ENCODE results near the gene HEY2. TPM values are rescaled to one million over a fixed set of nuclear protein-coding genes. Genes with fewer than 3 reads are reported as not detected.

Gene HEY2
- total RNA-seq, 2 experiments from 2014 or later = not detected

DNA sequence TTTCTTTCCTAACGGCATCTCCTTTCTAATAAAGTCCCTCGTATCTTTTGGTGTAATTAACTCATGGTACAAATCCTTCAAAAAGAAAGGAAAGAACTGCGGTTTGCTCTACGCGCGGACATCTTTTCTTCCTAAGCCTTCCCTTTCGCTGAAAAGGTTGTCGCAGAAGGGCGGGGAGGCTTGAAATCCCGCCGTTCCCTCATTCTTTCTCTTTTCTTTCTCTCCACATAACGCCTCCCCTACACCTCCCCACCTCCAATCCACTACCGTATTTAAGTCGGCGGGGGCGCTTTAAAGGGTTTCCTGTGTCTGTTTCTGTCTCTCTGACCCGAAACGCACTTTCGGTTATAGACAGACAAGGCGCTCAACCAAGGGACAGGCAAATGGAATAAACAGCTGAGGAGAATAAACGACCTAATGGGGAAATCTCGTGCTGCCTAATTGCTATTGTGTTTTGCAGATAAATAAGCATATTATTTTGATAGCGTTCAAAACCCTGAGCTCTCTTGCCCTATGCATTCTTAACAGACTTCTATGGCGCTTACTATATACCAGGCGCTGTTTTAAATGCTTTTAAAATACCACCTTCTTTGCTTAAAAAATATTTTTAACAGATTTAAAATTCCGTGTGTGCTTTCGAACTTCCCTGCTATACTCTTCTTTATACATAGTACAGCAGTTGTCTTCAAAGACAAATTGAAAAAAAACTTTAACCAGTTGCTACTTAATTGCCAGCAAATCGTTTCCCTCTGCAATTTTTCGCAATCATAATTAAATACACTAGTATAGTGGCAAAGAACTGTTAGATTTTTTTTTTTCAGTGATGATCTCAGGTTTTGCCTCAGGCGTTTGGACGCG is 2.5 kb upstream of the HEY2 start:
- Mint-ChIP-seq H3K27me3 (ENCODE audit: low read depth) (peaks cover 64% of the 10 kb centered on the region), H3K4me1 (ENCODE audit: low read depth) (peaks cover 39% of the 10 kb centered on the region), H3K27ac (peak overlapping the region; percentile 41), H3K4me3 (peak overlapping the region; percentile 81), H3K9me3 (ENCODE audit: insufficient read depth) (no peaks in the 10 kb centered on the region), H3K36me3 (ENCODE audit: low read depth) (peaks cover 3% of the 10 kb centered on the region)
- ChIA-PET POLR2A (no interaction called here), CTCF (interaction anchor here (0.7 to 1.6 kb wide), 4 partner anchors 10 to 557 kb away, joined by 3 to 4 read pairs (median 3); partner anchors contain the start of gene HINT3)
- peak; percentile 82 for DNase-seq
- ATAC-seq = peak; percentile 61

DNA sequence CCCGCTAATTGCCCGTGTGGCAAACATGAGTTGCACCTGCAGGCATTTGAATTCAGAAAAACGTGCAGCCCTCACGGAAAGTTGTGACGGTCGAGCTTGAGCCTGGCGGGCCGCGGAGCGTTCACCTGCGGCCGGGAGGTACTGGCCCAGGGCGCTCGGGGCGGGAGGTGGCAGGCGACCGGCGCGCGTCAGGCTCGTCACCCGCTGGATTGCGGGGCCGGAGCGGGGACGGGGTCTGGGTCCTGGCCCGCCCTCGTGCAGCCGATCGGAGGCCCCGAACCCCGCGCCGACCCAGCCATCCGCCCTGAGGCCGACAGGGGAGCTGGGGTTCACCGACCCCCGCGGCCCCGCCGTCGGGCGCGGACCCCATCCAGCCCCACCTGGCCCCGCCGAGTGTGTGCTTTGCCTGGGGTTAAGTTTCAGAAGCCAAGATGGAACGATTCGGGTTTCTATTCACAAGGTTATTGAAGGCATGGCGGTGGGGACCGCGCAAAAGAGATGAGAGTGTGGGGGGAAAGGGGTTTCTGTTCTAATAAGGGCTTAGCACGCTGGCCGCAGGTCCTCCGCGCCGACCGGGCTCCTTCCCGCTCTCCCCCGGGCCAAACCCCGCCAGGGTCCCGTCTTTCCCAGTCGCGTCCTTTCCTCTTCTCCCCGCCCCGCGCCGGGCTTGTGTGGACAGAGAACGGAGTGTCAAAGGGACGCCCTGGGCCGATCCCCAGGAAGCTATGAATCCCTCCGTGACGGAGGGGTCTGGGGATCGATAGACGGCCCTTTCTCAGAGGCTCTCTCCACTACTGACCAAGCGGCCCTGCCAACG is 1.6 kb upstream of the HEY2 start:
- Mint-ChIP-seq H3K36me3 (ENCODE audit: low read depth) (peaks cover 3% of the 10 kb centered on the region), H3K4me3 (peak overlapping the region; percentile 81), H3K27ac (no peak overlapping the region), H3K4me1 (ENCODE audit: low read depth) (peaks cover 39% of the 10 kb centered on the region), H3K9me3 (ENCODE audit: insufficient read depth) (no peaks in the 10 kb centered on the region), H3K27me3 (ENCODE audit: low read depth) (peaks cover 63% of the 10 kb centered on the region)
- ChIA-PET POLR2A (interaction anchor here (0.6 kb wide), 1 partner anchor 39 kb away, joined by 3 read pairs; no protein-coding TSS in a partner anchor), CTCF (interaction anchor here (0.7 to 1.6 kb wide), 6 partner anchors 8 to 558 kb away, joined by 3 to 4 read pairs (median 3); partner anchors contain the start of gene HINT3)
- ATAC-seq = peak; percentile 24
- DNase-seq = peak; percentile 38

DNA sequence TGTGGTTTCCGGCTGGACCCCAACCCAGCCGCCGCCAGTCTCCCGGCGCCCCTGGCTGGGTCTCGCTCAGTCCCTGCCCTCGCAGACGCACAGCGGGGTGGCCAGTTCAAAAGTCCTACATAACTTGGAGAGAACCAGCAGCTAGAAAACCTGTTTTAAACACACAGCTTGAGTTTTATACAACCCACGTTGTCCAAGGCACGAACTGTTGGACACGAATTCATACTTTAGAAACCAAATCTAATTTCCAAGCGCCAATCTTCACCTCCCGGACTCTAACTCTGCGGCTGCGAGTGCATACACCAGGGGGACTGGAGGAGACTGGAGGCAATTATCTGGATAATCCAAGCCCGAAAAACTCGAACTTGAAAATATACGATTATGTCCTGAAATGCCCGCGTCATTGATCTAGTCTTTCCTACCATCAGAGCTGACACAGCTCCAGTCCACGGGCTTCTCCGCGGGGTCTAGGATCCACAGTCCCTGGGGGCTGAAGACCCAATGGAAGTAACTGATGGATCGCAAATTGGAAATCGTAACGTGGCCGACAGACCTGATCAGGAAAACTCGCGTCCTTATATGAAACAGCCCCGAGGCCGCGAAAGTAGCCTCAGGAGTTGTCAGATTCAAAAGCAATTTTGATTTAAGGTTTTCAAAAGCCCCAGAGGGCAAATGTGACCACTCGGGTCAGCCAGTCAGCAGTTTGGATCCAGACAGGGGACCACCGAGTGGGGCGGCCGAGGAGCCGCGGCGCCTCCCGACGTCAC is 843 bp upstream of the HEY2 start:
- Mint-ChIP-seq H3K36me3 (ENCODE audit: low read depth) (peaks cover 3% of the 10 kb centered on the region), H3K4me1 (ENCODE audit: low read depth) (peaks cover 39% of the 10 kb centered on the region), H3K27ac (no peak overlapping the region), H3K9me3 (ENCODE audit: insufficient read depth) (no peaks in the 10 kb centered on the region), H3K4me3 (peak overlapping the region; percentile 79), H3K27me3 (ENCODE audit: low read depth) (peaks cover 65% of the 10 kb centered on the region)
- CTCF ChIA-PET = interaction anchor here (1.0 to 1.2 kb wide), 2 partner anchors 9 to 208 kb away, joined by 3 read pairs; no protein-coding TSS in a partner anchor
- ATAC-seq = peak; percentile 0
- POLR2A ChIA-PET = interaction anchor here (0.6 kb wide), 1 partner anchor 38 kb away, joined by 3 read pairs; no protein-coding TSS in a partner anchor
- DNase-seq = no peak

DNA sequence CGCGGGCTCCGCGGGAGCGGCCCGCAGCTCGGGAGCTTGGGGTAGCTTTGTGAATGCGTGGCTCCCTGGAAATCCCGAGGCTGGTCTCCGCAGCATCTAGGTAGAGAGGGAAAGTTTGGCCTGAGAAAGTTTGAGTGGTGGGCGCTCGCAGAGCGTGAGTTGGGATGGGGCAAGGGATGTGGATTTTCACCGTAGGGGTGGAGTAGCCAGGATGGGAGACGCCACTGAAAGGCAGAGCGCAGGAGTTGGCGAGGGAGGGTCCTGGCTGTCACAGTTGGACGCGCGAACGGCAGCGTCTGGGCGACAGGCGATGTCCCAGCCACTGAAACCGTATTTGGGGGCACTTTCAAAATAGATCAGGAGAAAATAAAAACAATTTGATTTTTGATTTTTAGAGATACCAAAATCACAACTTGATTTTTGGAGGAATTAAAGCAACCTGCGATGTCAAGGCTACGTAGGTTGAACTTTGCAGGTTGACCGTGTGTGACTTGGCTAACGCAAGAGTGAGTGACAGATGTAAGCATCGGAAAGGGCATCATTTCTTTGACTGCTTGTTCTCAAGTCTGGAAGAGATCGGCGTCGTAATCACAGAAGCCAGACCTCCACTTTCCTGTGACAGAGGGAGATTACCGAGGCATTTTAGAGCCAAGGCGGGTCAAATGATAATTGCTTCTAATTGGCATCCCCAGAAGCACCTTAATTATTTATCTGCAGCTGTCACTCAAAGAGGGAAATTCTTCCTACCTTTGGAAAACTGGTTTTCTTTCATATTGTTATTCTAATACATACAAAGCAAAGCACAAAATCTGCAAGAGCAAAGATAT is 646 bp downstream of the HEY2 start:
- ATAC-seq = no peak
- H3K27me3 Mint-ChIP-seq (ENCODE audit: low read depth) = peaks cover 67% of the 10 kb centered on the region
- no peaks in the 10 kb centered on the region for H3K9me3 Mint-ChIP-seq (ENCODE audit: insufficient read depth)
- H3K4me3 Mint-ChIP-seq = peak overlapping the region; percentile 75
- H3K27ac Mint-ChIP-seq = no peak overlapping the region
- H3K36me3 Mint-ChIP-seq (ENCODE audit: low read depth) = peaks cover 3% of the 10 kb centered on the region
- CTCF ChIA-PET = interaction anchor here (3.4 kb wide), 1 partner anchor 438 kb away, joined by 39 read pairs; no protein-coding TSS in a partner anchor
- peaks cover 39% of the 10 kb centered on the region for H3K4me1 Mint-ChIP-seq (ENCODE audit: low read depth)
- POLR2A ChIA-PET = no interaction called here
- DNase-seq = no peak

DNA sequence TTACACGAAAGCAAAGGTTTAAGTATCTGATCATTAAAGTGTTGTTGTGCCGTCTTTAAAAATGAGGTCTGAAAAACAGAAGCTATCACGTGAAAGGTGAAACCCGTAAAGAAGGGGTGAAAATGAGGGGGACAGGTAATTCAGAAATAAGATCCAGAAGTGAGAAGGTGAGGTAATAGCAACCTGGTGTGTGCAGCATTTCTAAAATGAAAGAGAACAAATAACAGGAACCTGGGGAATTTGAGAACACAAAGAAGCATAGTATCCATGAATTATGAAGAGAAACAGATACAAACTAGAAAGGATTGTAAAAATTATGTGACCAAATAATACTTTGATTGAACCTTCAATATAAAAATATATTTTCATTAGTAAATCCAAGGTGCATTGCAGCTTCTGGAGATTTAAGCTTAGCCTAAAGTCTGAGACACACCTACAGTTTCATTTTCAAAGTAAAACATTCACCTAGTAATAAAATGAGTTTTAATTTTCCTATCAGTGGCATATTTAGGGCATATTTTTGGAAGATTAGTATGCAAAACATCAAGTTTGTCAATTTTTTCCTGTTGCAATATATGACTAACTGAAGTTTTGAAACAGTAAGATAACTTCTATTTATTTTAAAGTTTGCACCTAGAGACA is 1.4 kb downstream of the HEY2 start:
- Mint-ChIP-seq H3K27ac (no peak overlapping the region), H3K27me3 (ENCODE audit: low read depth) (peaks cover 70% of the 10 kb centered on the region), H3K4me3 (peak overlapping the region; percentile 75), H3K4me1 (ENCODE audit: low read depth) (peaks cover 39% of the 10 kb centered on the region), H3K36me3 (ENCODE audit: low read depth) (peaks cover 3% of the 10 kb centered on the region), H3K9me3 (ENCODE audit: insufficient read depth) (no peaks in the 10 kb centered on the region)
- DNase-seq (no peak), ATAC-seq (no peak)
- ChIA-PET POLR2A (no interaction called here), CTCF (interaction anchor here (1.1 to 3.4 kb wide), 4 partner anchors 9 to 444 kb away, joined by 3 to 39 read pairs (median 5); no protein-coding TSS in a partner anchor)

DNA sequence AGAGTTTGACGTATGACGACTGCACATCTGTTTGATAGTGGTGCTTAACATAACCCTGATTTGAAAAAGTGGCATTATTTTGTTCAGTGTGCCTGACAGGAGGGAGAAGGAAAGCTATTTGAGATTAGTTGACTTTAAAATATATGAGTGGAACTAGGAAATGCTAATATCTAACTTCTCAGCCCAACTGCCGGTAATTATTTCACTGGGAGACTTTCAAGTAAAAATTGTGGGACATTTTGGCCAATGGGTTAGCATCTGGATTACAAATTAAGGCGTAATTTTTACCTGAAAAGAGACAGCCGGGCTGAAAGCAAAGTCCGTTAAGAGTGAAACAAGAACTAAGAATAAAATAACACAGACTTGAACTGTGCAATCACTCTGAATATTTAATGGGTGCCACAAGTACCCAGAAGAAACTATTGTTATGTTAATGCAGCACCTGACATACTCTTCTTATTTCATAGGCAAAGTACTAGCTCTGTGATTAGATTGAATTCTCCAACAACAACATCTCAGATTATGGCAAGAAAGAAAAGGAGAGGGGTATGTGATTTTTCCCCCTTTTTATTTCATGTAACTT is 2.0 kb downstream of the HEY2 start:
- Mint-ChIP-seq H3K4me1 (ENCODE audit: low read depth) (peaks cover 33% of the 10 kb centered on the region), H3K4me3 (no peak overlapping the region), H3K9me3 (ENCODE audit: insufficient read depth) (no peaks in the 10 kb centered on the region), H3K36me3 (ENCODE audit: low read depth) (peaks cover 3% of the 10 kb centered on the region), H3K27me3 (ENCODE audit: low read depth) (peaks cover 65% of the 10 kb centered on the region), H3K27ac (no peak overlapping the region)
- CTCF ChIA-PET = interaction anchor here (1.0 to 3.4 kb wide), 5 partner anchors 8 to 445 kb away, joined by 3 to 39 read pairs (median 3); no protein-coding TSS in a partner anchor
- POLR2A ChIA-PET = no interaction called here
- no peak for ATAC-seq
- DNase-seq = no peak

DNA sequence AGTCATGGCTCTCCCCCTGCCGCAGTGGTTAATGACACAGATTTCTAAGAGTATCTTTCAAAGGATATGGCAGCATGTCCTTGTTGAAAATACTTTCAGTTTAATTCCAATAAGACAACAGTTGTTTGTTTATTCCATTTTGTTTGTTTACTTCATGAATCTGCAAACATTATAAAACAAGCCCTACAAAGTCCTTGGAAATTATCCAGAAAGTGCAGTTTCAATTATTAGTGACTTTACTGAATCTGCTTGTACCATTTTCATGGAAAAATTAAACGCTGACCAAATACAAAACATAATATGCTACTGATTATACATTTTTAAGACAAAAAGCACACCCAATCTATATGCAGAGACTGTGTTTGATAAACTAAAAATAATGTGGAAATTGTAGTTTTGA is 3.3 kb downstream of the HEY2 start:
- Mint-ChIP-seq H3K36me3 (ENCODE audit: low read depth) (no peaks in the 10 kb centered on the region), H3K4me3 (no peak overlapping the region), H3K9me3 (ENCODE audit: insufficient read depth) (no peaks in the 10 kb centered on the region), H3K4me1 (ENCODE audit: low read depth) (peaks cover 23% of the 10 kb centered on the region), H3K27ac (no peak overlapping the region), H3K27me3 (ENCODE audit: low read depth) (peaks cover 61% of the 10 kb centered on the region)
- CTCF ChIA-PET = interaction anchor here (0.6 to 3.4 kb wide), 22 partner anchors 8 to 451 kb away, joined by 3 to 60 read pairs (median 4); partner anchors contain the start of genes HDDC2 and NCOA7
- DNase-seq (no peak), ATAC-seq (no peak)
- POLR2A ChIA-PET = no interaction called here

DNA sequence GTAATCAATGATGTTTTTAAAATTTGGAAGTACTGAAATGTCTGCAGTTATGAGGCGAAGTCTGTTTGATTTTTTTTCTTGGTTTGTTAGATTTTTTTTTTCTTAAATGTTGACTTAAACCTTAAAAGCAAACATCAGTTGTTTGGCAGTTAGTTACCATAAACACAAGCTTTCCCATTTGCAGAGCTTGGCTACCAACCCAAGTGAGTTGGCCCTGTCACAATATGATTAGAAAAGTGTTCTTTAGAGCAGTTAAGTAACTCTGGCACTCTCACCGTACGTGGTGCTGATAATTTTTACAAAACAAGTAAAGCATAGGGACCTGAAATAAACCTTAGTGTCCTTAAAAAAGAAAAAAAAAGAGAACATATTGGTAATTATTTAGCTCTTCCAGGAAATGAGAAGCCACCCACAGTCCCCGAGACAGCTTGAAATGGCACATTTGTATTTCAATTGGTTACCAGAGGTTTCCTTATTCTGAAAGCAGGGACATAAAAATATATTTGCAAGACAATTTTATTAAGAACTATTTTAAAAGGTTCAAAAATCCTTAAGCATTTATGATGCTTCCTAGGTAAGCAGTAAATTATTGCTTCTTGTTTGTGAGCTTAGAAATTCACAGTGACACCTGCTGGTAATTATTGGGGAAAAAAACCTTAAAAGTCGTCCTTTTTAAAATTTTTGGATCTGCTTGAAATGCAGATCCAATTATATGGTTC is 3.9 kb downstream of the HEY2 start:
- H3K4me1 Mint-ChIP-seq (ENCODE audit: low read depth) = peaks cover 18% of the 10 kb centered on the region
- ATAC-seq (no peak), DNase-seq (no peak)
- ChIA-PET POLR2A (interaction anchor here (0.6 kb wide), 1 partner anchor 91 kb away, joined by 3 read pairs; no protein-coding TSS in a partner anchor), CTCF (interaction anchor here (0.6 to 3.1 kb wide), 23 partner anchors 9 to 452 kb away, joined by 3 to 60 read pairs (median 4); partner anchors contain the start of genes HDDC2 and NCOA7)
- H3K27ac Mint-ChIP-seq = no peak overlapping the region
- H3K4me3 Mint-ChIP-seq = no peak overlapping the region
- peaks cover 55% of the 10 kb centered on the region for H3K27me3 Mint-ChIP-seq (ENCODE audit: low read depth)
- H3K9me3 Mint-ChIP-seq (ENCODE audit: insufficient read depth) = no peaks in the 10 kb centered on the region
- H3K36me3 Mint-ChIP-seq (ENCODE audit: low read depth) = no peaks in the 10 kb centered on the region

DNA sequence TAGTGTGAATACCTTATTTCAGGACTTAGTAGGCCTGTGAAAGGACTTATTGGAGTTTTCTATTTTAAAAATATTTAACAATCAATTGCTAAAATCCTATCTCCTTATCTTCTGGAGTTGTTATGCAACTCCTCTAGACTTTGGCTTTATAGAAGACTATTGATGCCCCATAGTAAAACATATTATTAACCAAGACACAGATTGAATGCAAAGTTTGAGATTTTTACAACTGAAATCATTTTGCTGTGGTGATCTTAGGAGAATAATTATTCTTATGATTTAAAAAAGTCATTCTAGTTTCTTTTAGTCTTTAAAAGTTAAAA is 4.5 kb downstream of the HEY2 start:
- CTCF ChIA-PET = interaction anchor here (0.6 to 3.1 kb wide), 21 partner anchors 9 to 452 kb away, joined by 3 to 60 read pairs (median 4); partner anchors contain the start of genes HDDC2 and NCOA7

More for the DNA sequence above, 4.5 kb downstream of the HEY2 start:
- Mint-ChIP-seq H3K4me1 (ENCODE audit: low read depth) (peaks cover 12% of the 10 kb centered on the region), H3K4me3 (no peak overlapping the region), H3K27me3 (ENCODE audit: low read depth) (peaks cover 51% of the 10 kb centered on the region), H3K27ac (no peak overlapping the region), H3K36me3 (ENCODE audit: low read depth) (no peaks in the 10 kb centered on the region), H3K9me3 (ENCODE audit: insufficient read depth) (no peaks in the 10 kb centered on the region)
- ATAC-seq (no peak), DNase-seq (no peak)
- POLR2A ChIA-PET = interaction anchor here (0.6 kb wide), 1 partner anchor 92 kb away, joined by 3 read pairs; no protein-coding TSS in a partner anchor
